OCI-LY1 (cell line): Measurements from ENCODE around the gene CUTA.

Experiments
- H2AFZ ChIP-seq: fragments of 200-600 bp; sonication (generic), shearing (Covaris generic); 2 replicates; pipeline ENCODE4 v1.6.0; 2014; ENCODE audit warnings: antibody characterized with exemption, mild to moderate bottlenecking, low read length
- H3F3A ChIP-seq: fragments of 200-600 bp; sonication (generic), shearing (Covaris generic); 2 replicates; pipeline ENCODE4 v1.6.0; 2014; ENCODE audit warnings: mild to moderate bottlenecking, antibody characterized with exemption, low read length, moderate library complexity; ENCODE audit not compliant: insufficient read depth
- H3K27ac ChIP-seq: fragments of 200-600 bp; sonication (generic); 2 replicates; pipeline ENCODE4 v1.5.1; 2014; ENCODE audit warnings: low read length, mixed run types, mild to moderate bottlenecking, low read depth; ENCODE audit not compliant: poor library complexity, severe bottlenecking
- H3K27me3 ChIP-seq: fragments of 200-600 bp; sonication (generic); 2 replicates; pipeline ENCODE4 v1.6.0; 2014; ENCODE audit warnings: antibody characterized with exemption, mild to moderate bottlenecking, low read length, moderate library complexity; ENCODE audit not compliant: insufficient read depth
- H3K36me3 ChIP-seq: fragments of 200-600 bp; sonication (generic); 2 replicates; pipeline ENCODE4 v1.6.1; 2014; ENCODE audit warnings: mild to moderate bottlenecking, antibody characterized with exemption, low read length, moderate library complexity, mixed read lengths; ENCODE audit not compliant: insufficient read depth
- H3K4me1 ChIP-seq: fragments of 200-600 bp; sonication (generic); 2 replicates; pipeline ENCODE4 v1.5.1; 2014; ENCODE audit warnings: mild to moderate bottlenecking, low read length, moderate library complexity; ENCODE audit not compliant: insufficient read depth, severe bottlenecking
- H3K4me2 ChIP-seq: fragments of 200-600 bp; sonication (generic), shearing (Covaris generic); 2 replicates; pipeline ENCODE4 v1.6.1; 2014; ENCODE audit warnings: low read length
- H3K4me3 ChIP-seq: fragments of 200-600 bp; sonication (generic); 2 replicates; pipeline ENCODE4 v1.5.1; 2014; ENCODE audit warnings: low read length, low read depth, mild to moderate bottlenecking, mixed read lengths; ENCODE audit not compliant: poor library complexity, severe bottlenecking
- H3K79me2 ChIP-seq: fragments of 200-600 bp; shearing (Covaris generic); 2 replicates; pipeline ENCODE4 v1.6.1; 2016; ENCODE audit warnings: mixed run types, low read length, mixed read lengths; ENCODE audit not compliant: insufficient read depth
- H3K9ac ChIP-seq: fragments of 200-600 bp; sonication (generic), shearing (Covaris generic); 2 replicates; pipeline ENCODE4 v1.6.1; 2014; ENCODE audit warnings: mild to moderate bottlenecking, low read length, mixed read lengths
- H3K9me2 ChIP-seq: fragments of 200-600 bp; sonication (generic), shearing (Covaris generic); 2 replicates; pipeline ENCODE4 v1.6.1; 2014; ENCODE audit warnings: low read depth, mild to moderate bottlenecking, low read length, mixed read lengths
- H3K9me3 ChIP-seq: fragments of 200-600 bp; shearing (Covaris generic); 2 replicates; pipeline ENCODE4 v1.6.1; 2014; ENCODE audit warnings: low read length, mixed read lengths
- H4K20me1 ChIP-seq: fragments of 200-600 bp; sonication (generic), shearing (Covaris generic); 2 replicates; pipeline ENCODE4 v1.6.0; 2016; ENCODE audit warnings: mild to moderate bottlenecking, low read length; ENCODE audit not compliant: insufficient read depth
- CTCF ChIP-seq: fragments of 200-600 bp; sonication (generic), shearing (Covaris generic); IDR thresholded peaks from 2 replicates; pipeline ENCODE4 v1.5.1; 2017; ENCODE audit warnings: mild to moderate bottlenecking, antibody characterized with exemption, low read length, moderate library complexity, mixed read lengths
- EZH2 ChIP-seq: fragments of 200-600 bp; sonication (generic), shearing (Covaris generic); IDR thresholded peaks from 2 replicates; pipeline ENCODE4 v1.8.0; 2017; ENCODE audit warnings: borderline replicate concordance, mixed run types, mild to moderate bottlenecking, antibody characterized with exemption, low read length, moderate library complexity, mixed read lengths

Gene CUTA

GRCh38 chr6:33423777-33424176 lies 5.9 kb upstream of the CUTA start:
- Histone ChIP-seq H3K36me3 (no peaks in the 10 kb centered on the region), H3K27ac (no peak overlapping the region), H3K27me3 (no peaks in the 10 kb centered on the region), H3K9me2 (no peaks in the 10 kb centered on the region), H2AFZ (no peak overlapping the region), H3K9ac (no peak overlapping the region), H3K4me2 (no peak overlapping the region), H4K20me1 (no peaks in the 10 kb centered on the region), H3K4me1 (peaks cover 42% of the 10 kb centered on the region), H3K4me3 (no peak overlapping the region), H3K9me3 (no peaks in the 10 kb centered on the region), H3F3A (no peaks in the 10 kb centered on the region), H3K79me2 (no peaks in the 10 kb centered on the region)
- TF ChIP-seq EZH2 (no peak), CTCF (no peak)

GRCh38 chr6:33421344-33421643 lies 3.4 kb upstream of the CUTA start:
- TF ChIP-seq CTCF (no peak), EZH2 (no peak)
- H3K4me2 ChIP-seq = no peak overlapping the region

GRCh38 chr6:33420491-33421343 lies 2.8 kb upstream of the CUTA start:
- Histone ChIP-seq H3K4me3 (no peak overlapping the region), H3K27me3 (no peaks in the 10 kb centered on the region), H3K9me2 (no peaks in the 10 kb centered on the region), H4K20me1 (no peaks in the 10 kb centered on the region), H3F3A (no peaks in the 10 kb centered on the region), H3K4me1 (peaks cover 41% of the 10 kb centered on the region), H3K9ac (no peak overlapping the region), H2AFZ (no peak overlapping the region), H3K79me2 (0 out of 2 replicates have a peak, but pooled peaks cover 5% of the 10 kb centered on the region), H3K9me3 (no peaks in the 10 kb centered on the region), H3K27ac (no peak overlapping the region), H3K4me2 (no peak overlapping the region), H3K36me3 (no peaks in the 10 kb centered on the region)
- no peak for TF ChIP-seq EZH2
- no peak for TF ChIP-seq CTCF

More at GRCh38 chr6:33421344-33421643, 3.4 kb upstream of the CUTA start:
- Histone ChIP-seq H3K27ac (no peak overlapping the region), H3K27me3 (no peaks in the 10 kb centered on the region), H3K4me3 (no peak overlapping the region), H2AFZ (no peak overlapping the region), H4K20me1 (no peaks in the 10 kb centered on the region), H3K4me1 (peaks cover 39% of the 10 kb centered on the region), H3K9ac (no peak overlapping the region), H3K9me3 (no peaks in the 10 kb centered on the region), H3K36me3 (no peaks in the 10 kb centered on the region), H3K79me2 (0 out of 2 replicates have a peak, but pooled peaks cover 5% of the 10 kb centered on the region), H3F3A (no peaks in the 10 kb centered on the region), H3K9me2 (no peaks in the 10 kb centered on the region)
